IPS DF 4.7 (cell line): ENCODE measurements around the gene CMTM7.

Experiments used
- DNase-seq: peaks from one replicate; pipeline ENCODE4 v3.0.0-alpha.2; 2013; ENCODE audit warnings: low spot score; ENCODE audit errors: extremely low read depth

CMTM7 gene, protein sequence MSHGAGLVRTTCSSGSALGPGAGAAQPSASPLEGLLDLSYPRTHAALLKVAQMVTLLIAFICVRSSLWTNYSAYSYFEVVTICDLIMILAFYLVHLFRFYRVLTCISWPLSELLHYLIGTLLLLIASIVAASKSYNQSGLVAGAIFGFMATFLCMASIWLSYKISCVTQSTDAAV

DNA sequence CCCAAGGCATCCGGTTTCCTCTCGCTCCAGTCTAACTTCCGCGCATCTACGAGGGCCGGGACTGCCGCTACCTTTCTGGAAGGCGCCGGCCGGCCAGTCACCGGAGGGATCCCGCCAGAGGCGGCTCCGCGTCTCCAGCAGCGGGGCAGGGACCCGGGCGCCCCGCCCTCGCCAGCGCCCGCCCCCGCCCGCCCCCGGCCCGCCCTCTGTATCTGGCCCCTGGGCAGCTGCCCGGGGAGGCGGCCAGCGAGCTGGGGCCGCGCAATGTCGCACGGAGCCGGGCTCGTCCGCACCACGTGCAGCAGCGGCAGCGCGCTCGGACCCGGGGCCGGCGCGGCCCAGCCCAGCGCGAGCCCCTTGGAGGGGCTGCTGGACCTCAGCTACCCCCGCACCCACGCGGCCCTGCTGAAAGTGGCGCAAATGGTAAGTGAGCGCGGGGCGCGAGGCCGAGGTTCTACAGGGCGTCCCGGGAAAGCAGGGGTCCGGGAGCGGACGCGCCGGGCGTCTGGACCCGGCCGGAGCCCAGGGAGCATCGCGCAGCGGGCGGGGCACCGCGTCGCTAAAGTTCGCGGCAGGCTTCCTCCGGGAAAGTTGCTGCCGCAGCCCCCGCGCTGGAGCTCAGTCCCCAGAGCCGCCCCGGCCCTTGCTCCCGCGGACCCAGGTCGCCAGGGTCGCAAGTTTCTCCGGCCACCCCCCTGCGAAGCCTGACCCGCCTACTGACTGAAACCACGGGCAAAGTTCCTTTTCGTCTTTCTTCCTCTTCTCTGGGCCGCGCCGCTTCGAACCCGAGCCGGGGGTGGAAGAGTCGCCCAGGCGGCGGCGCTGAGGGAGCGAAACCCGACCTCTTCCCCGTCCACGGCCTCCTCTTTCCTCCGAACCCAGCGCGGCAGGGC lies at the start of gene CMTM7:
CMTM7 (plus strand) TSS at position 211 of the 893 bp plus-strand sequence; CDS start at position 265, 54 bp downstream.
- DNase-seq: no peak

DNA sequence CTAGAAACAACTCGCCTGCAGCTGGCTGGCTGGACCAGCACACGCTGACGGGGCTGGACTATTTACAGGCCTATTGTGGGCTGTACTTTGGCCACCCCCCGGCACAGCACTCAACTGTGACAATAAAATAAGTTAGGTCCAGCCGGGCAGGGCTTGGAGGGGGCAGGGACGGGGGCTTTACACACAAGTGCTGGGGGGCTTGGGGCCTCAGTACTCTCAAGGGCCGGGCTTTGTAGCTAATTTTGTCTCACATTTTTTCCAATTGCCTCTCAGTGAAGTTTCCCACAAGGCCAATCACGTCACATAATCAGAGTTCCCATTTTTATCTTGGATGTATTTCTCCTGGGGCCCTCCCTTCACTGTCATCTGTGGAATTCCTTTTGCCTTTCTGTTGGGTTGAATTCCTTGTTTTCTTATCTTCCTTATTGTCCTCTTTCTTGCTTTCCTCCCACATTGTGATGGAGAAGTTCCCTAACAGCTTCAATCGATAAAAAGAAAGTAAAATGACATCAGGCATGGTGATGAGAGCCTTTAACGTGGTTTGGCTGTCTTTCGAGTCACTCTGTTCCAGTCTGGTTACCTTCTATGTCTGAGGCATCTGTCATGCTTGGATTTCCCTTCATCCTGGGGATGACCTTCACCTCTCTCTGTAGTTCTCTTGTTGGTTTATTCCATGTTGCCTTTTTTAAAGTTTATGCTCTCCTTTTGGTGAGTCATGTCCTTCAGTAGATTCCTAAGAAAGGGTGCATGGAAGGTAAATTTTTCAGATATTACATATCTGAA lies 44.1 kb upstream of the CMTM7 start:
- DNase-seq: no peak

DNA sequence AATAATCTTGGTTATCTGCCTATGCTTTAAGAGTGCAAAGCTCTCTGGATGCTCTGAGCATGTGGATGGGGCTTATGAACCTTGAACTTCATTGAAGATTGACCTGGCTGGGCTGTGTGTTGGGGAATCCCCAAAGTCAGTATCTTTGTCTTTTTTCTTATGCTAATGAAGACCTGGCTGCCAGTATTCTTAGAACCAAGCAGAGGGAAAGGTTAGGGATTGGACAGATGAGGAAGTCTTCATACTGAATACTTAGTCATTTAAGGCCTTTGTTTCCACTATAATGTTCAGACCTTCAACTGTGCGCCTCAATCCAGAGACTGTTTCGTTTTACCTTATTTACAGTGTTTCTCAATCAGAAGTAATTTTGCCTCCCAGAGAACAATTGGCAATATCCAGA lies 42.5 kb upstream of the CMTM7 start:
- no peak for DNase-seq

DNA sequence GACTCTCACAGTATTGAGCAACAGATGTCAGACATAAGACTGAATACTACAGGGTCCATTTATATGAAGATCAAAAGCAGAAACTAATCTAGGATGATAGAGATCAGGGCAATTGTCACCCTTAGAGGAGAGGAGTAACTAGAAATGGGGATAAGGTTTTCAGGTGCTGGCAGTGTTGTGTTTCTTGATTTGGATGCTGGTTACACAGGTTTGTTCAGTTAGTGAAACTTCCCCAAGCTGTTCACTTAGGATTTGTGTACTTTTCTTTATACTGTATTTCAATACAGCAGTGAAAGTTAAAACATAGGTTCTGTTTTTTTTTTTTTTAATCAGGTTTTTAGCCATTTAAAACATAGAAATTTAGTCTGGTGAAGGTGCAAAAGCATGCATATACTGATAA lies 39.1 kb upstream of the CMTM7 start:
- no peak for DNase-seq

DNA sequence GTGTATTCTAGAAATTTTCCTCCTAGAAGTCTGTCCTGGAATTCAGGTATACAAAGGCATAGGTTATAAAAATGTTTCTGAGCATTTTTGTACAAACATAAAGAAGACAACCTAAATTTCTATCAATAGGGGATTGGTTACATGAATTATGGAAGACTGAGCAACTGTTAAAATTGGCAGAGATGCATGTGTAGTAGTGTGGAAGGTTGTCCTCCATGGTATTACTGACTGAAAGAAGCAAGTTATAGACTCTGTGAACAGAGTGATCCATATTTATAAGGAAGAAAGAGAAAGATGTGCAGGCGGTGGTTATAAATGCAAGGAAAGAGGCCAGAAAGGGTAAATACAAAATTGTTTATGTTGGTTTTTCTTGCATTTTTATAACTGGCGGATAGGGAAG lies 38.3 kb upstream of the CMTM7 start:
- DNase-seq: no peak

DNA sequence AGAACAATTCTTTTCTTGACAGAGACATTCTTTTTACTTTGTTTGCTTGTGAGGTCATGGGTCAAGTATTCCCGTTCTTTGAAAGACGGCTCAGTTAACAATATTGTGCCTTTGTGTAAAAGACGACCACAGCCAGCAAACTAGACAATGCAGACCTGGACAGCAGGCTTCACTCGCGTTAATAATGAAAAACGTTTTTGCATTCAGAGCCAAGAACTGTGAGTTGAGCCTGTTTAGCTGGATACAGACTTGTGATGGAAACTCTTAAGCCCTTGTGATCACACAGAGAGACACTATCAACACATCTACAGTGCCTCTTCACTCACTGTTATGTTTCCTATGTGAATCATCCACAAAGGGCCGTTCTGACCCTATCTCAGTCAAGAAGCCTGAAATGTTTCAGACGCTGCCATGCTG lies 37.3 kb upstream of the CMTM7 start:
- no peak for DNase-seq

DNA sequence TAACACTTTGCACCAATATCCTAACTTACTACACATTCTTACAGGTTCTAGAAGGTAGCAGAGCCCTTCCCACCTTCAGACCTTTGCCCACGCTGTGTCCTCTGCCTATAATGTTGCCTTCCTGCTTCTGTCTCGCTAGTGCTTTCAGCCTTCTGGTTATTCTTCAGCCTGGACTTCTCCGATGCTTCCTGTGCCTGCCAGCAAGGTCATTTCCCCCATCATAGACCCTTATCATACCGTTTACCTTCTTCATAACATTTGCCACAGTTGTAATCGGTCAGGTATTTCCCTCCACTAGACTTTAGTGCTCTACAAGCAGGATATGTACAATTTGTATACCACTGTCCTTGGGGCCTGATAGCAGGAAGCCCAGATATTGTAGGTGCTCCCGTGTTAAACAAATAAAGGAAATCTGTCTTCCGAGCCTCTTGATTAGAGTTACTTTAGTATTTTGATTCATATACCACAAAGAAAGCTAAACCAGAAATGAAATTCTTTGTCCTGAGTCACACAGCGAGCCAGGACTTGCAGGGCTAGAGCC lies 35.8 kb upstream of the CMTM7 start:
- no peak for DNase-seq

DNA sequence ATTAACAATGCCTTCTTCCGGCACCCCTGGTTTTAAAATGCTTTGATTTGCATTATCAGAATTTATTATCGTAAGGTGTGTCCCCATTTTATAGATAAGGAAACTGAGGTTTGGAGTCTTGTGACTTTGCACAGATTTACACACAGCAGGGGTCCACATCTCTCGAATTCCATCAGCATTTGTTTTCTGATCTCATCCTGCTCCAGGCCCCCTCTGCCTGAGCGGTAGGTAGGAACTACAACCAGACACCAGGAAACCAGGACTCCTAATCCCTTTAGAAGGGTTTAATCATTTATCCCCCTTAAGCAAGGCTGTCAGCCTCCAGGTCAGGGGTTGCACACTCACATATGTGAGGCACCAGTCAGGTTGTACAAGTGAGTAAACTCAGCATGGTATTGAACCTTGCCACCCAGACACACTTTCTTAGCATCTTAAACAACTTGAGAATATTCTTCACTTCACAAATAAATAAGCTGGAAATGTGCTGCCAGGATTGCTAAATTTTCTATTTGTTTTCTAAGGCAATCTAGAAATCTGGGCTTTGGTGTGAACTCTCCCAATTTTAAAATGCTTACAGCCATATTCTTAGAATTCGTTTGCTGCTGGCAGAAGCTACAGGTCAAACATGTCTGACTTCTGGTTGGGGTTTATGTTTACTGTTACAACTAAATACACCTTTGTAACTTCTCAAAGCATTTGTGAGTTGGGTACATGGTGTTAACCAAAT lies 31.7 kb upstream of the CMTM7 start:
- no peak for DNase-seq

DNA sequence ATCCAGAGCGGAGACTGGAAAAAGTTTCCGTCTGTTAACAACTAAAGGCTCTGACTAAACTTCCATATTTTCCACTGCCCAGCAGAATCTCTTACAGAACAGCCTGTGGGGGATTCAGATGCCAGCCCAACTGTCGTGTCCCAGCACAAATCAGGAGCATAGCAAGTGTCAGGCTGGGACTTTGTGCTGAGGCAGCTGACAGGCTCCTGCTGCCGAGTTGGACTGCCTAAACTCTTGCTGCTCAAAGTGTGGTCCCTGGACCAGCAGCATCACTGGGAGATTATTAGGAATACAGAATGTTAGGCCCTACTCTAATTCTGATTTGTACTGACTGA lies 31.2 kb upstream of the CMTM7 start:
- DNase-seq: no peak

DNA sequence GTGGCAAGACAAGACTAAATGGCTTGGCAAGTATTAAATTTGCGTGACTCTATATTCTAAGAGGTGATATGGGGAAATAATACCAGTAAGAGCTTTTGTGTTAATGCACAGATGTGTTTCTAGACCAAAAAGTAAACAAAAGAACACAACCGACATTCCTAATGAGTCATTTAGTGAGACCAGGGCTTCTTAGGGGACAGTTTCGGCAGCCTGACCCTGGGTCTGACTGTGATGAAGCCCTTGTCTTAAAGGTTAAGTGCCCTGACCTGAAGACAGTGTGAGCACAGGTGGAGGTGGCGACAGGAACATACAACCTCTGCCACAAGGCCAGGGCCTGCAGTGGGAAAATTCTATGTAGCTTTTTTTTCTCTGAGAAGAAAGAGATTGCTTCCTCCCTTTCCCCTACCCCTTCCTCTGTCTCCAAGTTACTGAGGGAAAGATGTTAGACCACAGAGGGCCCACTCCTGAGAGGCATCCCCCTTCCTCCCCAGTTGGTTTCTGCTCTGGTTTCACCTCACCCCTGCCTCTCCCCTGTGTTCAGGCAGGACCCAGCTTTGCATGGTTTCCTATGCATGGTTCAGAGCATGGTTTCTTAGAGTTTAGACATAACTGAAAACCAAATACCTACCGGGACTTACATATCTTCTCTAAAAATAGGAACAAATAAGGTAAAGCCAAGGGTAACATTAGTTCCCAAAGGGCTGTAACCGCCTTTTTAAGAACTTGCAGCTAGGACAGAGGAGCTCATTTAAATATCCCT lies 24.8 kb upstream of the CMTM7 start:
- DNase-seq: no peak

DNA sequence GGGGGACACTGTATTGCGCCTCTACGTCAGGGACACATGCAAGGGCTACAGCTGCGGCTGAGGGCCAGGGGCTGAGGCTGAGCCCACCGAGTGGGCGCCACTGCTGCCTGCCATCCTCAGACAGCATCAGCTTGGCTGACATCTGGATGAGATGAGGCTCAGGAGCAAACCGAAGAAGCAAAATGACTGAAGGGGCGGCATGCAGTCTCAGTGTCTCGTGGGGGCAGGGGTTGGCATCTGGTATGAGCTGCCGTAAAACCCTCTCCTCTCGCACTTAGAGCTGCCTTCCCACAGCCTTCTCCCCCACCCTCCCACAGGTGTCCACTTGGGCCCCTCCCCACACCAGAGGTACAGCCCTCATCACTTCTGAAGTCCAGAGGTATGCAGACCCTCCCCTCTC lies 24.2 kb upstream of the CMTM7 start:
- no peak for DNase-seq

DNA sequence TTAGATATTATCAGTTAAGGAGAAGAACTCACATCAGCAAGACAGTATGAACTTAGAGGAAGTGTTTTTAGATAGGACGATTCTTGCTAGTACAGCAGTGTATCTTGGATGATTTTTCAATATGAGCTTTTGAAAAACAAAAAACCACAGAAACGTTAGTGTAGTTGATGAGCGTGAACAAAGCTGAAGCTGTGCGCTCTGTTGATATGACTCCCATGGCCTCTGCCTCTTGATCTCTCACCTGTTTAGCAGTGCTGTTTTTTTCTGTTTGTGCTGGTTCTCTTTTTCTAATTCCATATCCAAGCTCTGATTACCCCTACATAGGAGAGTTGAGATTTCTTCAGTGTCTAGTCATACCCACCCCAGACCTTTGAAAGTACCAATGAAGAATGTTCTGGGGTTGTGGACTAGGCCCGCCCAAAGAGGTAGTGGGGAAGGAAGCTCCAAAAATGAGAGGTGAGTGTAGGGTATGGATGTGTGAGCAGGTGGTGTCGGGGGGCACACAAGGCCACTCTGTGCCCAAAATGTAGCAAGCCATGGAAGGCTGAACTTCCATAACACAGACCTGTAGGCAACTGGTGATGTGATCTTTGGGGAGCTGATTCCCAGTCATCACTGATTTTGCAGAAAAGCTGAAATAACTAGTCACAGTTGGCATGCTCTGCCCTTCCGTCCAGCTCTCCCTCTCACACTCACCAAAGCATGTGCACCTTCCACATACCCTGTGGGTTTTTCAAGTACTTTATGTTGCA lies 20.0 kb upstream of the CMTM7 start:
- DNase-seq: no peak

DNA sequence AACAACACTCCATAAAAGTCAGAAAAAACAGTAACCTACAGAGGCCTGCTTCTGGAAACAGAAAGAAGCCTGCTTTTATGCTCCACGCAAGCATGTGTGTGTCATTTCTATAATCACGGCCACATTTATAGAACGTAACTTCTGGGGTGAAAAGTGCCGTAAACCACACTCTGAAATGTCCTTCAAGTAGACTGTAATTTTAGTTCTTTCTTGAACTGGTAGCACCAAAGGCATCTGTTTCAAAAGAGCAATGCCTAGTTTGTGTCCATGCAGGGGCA lies 19.5 kb upstream of the CMTM7 start:
- DNase-seq: no peak

DNA sequence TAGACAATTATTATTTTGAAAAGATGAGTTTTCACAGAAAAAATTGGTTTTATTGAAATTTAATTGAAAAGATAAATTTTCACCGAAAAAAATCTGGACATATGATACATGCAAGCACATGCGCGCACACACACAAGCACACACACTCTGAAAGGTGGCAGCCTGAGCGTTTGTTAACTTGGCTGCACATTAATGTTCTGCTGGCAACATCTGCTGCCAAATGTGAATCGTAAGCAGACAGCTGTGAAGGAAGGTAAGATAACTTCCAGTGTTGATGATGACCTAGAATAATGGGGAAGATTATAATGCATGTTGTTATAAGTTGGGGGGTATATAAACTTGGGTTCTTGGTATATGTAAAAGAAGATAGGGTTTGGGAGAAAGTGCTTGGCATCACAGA lies 18.4 kb upstream of the CMTM7 start:
- DNase-seq: no peak

DNA sequence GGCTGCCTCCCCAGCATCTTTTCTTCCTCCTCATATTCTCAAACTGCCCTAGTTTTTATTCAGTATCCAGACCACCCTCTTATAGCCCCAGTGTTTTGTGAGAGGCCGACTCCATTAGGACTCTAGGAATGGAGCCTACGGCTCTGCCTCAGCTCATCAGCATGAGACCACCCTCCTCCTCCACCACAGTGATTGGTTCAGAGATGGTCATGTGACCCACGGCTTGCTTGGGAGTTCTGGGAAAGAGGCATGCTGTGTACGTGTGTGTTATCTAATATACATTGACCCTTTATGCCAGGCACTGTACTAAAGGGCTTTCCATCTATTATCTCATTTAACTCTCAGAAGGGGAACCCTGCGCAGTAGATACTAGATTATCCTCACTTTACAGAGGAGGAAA lies 17.8 kb upstream of the CMTM7 start:
- no peak for DNase-seq

DNA sequence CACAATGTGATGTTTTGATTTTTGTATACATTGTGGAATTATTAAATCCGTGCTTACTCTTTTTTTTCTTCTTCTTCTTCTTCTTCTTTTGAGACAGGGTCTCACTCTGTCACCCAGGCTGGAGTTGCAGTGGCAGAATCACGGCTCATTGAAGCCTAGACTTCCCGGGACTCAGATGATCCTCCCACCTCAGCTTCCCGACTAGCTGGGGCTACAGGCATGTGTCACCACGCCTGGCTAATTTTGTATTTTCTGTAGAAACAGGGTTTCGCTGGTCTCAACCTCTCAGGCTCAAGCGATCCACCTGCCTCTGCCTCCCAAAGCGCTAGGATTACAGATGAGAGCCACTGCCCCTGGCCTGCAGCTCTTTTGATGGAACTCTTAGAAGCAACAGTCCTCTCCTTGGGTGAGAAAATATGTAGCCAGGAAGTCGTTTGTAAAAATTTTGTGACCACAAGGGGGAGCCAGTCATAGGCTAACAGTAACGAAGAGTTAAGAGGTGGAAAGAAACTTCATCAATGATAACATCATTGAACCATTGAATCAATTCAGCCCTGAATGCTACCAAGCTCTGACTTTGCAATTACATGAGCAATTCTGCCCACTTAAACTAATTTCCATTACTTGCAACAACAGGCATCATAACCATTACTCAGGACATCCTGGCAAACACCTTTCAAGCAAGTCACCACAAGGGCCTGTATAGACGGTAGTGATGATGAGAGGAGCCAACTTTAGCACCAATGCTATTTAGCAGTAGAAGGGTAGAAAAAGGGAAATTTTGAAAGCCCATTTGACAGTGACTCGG lies 16.7 kb upstream of the CMTM7 start:
- DNase-seq: peak; percentile 87

DNA sequence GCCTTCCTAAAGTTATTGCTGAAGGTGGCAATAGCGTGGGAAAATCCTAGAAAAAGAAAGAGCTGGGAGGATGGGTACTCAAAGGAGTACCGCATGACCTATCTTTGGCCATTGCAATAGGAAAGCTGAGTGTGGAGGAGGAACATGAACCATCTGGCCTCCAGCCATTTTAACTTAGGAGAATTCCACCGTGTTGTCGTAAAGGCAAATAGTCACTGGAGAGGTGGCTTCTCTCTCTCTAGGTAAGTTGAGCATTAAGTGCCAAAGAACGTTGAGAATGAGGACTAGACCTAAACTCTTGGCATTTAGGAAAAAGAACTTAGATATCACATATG lies 16.1 kb upstream of the CMTM7 start:
- DNase-seq: no peak

DNA sequence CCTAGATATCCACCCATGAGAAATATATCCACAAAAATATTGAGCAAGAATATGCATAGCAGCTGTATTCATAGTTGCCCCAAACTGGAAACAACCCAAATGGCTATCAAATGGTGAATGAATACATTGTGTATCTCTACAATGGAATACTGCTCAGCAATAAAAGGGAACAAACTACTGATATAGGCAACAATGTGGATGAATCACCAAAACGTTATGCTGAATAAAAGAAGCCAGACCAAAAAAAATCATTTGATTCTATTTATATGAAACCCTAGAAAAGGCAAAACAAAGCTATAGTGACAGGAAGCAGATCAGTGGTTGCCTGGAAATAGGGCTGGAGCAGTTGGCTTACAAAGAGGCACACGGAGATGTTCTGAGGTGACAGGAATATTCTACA lies 15.5 kb upstream of the CMTM7 start:
- no peak for DNase-seq

DNA sequence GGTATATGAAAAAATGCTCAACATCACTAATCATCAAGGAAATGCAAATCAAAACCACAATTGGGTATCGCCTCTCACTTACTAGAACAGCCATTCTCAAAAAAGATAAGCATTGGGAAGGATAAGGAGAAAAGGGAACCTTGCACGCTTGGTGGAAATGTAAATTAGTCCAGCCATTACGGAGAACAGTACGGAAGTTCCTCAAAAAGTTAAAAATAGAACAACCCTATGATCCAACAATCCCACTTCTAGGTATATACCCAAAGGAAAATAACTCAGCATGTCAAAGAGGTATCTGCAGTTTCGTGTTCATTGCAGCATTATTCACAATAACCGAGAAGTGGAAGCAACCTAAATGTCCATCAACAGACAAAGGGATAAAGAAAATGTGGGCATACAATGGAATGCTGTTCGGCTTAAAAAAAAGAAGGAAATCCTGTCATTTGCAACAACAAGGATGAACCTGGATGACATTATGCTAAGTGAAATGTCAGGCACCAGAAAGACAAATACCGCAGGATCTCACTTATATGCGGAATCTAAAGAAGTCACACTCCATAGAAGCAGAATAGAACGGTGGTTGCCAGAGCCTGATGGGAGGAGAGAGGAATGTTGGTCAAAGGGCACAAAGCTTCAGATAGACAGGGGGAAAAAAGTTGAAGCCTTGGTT lies 11.7 kb upstream of the CMTM7 start:
- DNase-seq: no peak
